ENCODE results near the gene SMAD3.

The SMAD3 gene

GRCh38 chr15:67104510-67104909 is 39.1 kb downstream of the SMAD3 start:
- Histone ChIP-seq H3K4me3 (replicated peaks; ENCODE audit: insufficient read depth, low read length) (no peak overlapping the region), H3K27ac (replicated peaks) (no peak overlapping the region), H3K27me3 (ENCODE audit: insufficient read depth, poor library complexity, severe bottlenecking) (no peaks in the 10 kb centered on the region)
- TF ChIP-seq GABPA (IDR thresholded peaks at IDR 0.05; ENCODE audit: low read depth): no peak
- TF ChIP-seq CTCF (IDR thresholded peaks at IDR 0.05; ENCODE audit: insufficient read depth, low read length): no peak
- TF ChIP-seq, protein P1, sequence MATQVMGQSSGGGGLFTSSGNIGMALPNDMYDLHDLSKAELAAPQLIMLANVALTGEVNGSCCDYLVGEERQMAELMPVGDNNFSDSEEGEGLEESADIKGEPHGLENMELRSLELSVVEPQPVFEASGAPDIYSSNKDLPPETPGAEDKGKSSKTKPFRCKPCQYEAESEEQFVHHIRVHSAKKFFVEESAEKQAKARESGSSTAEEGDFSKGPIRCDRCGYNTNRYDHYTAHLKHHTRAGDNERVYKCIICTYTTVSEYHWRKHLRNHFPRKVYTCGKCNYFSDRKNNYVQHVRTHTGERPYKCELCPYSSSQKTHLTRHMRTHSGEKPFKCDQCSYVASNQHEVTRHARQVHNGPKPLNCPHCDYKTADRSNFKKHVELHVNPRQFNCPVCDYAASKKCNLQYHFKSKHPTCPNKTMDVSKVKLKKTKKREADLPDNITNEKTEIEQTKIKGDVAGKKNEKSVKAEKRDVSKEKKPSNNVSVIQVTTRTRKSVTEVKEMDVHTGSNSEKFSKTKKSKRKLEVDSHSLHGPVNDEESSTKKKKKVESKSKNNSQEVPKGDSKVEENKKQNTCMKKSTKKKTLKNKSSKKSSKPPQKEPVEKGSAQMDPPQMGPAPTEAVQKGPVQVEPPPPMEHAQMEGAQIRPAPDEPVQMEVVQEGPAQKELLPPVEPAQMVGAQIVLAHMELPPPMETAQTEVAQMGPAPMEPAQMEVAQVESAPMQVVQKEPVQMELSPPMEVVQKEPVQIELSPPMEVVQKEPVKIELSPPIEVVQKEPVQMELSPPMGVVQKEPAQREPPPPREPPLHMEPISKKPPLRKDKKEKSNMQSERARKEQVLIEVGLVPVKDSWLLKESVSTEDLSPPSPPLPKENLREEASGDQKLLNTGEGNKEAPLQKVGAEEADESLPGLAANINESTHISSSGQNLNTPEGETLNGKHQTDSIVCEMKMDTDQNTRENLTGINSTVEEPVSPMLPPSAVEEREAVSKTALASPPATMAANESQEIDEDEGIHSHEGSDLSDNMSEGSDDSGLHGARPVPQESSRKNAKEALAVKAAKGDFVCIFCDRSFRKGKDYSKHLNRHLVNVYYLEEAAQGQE (IDR thresholded peaks at IDR 0.05; ENCODE audit: insufficient replicate concordance, low read depth): no peak
- no peak for TF ChIP-seq SPI1 (IDR thresholded peaks at IDR 0.05; ENCODE audit: borderline replicate concordance, low read depth)
- TF ChIP-seq POLR2AphosphoS5 (IDR thresholded peaks at IDR 0.05; ENCODE audit: low read depth): no peak
- no peak for DNase-seq (ENCODE audit: low read depth in 1 of 2, low spot score in 1 of 2)

GRCh38 chr15:67105065-67105951 is 39.9 kb downstream of the SMAD3 start:
- TF ChIP-seq GABPA (IDR thresholded peaks at IDR 0.05; ENCODE audit: low read depth): no peak
- no peak for TF ChIP-seq SPI1 (IDR thresholded peaks at IDR 0.05; ENCODE audit: borderline replicate concordance, low read depth)
- TF ChIP-seq, protein P1 (IDR thresholded peaks at IDR 0.05; ENCODE audit: insufficient replicate concordance, low read depth): no peak
- no peak for TF ChIP-seq CTCF (IDR thresholded peaks at IDR 0.05; ENCODE audit: insufficient read depth, low read length)
- TF ChIP-seq POLR2AphosphoS5 (IDR thresholded peaks at IDR 0.05; ENCODE audit: low read depth): no peak
- no peak overlapping the region for H3K4me3 ChIP-seq (replicated peaks; ENCODE audit: insufficient read depth, low read length)
- no peak for DNase-seq (ENCODE audit: low read depth in 1 of 2, low spot score in 1 of 2)
- no peaks in the 10 kb centered on the region for H3K27me3 ChIP-seq (ENCODE audit: insufficient read depth, poor library complexity, severe bottlenecking)
- H3K27ac ChIP-seq (replicated peaks): no peak overlapping the region

DNA sequence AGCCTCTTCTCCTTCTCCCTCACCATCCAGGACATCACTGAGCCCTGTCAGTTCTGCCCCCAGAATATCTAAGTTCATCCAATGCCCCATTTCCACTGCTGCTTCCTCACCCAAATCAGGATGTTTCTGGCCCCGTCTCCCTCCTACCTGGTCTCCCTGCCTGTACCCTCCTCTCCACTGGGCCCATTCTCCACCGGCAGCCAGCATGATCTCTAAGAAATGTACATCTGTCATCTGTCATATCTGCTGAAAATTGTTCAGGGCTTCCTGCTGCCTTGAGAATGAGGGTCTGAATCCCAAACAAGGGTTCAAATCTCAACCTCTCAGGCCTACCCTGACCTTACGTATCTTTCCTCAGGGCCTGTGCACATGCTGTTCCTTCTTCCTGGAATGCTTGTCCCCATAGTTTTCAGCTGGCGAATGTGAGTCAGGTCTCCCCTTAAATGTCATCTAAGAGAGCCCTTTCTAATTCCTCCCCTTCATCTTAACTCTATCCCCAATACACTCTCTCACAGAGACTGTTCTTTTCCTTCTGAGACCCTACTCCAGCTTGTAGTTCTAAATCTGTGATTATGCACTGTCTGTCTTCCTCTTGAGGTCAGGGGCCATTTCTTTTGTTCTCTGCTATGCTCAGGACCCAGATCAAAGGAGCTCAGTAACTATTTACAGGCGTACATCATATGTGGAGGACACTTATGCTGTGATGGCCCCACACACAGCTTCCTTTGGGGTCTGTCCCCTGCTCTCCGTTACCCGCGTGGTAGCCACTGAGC is 40.8 kb downstream of the SMAD3 start:
- Histone ChIP-seq H3K27ac (replicated peaks) (no peak overlapping the region), H3K27me3 (ENCODE audit: insufficient read depth, poor library complexity, severe bottlenecking) (no peaks in the 10 kb centered on the region), H3K4me3 (replicated peaks; ENCODE audit: insufficient read depth, low read length) (no peak overlapping the region)
- DNase-seq (ENCODE audit: low read depth in 1 of 2, low spot score in 1 of 2): no peak
- no peak for TF ChIP-seq POLR2AphosphoS5 (IDR thresholded peaks at IDR 0.05; ENCODE audit: low read depth)
- TF ChIP-seq GABPA (IDR thresholded peaks at IDR 0.05; ENCODE audit: low read depth): no peak
- TF ChIP-seq, protein P1 (IDR thresholded peaks at IDR 0.05; ENCODE audit: insufficient replicate concordance, low read depth): no peak
